HepG2 (cell line): ENCODE measurements around the gene HNRNPC. TPM values are rescaled to one million over a fixed set of nuclear protein-coding genes. Genes with fewer than 3 reads are reported as not detected.

Experiments used
- ARID3A ChIP-seq: IDR thresholded peaks from 2 replicates; pipeline ENCODE4 v1.6.1; 2012; ENCODE audit warnings: low read depth, low read length, improper control_type of control experiment
- CTCF ChIP-seq: sonication (generic); formaldehyde crosslinking; IDR thresholded peaks from 2 replicates; pipeline ENCODE4 v1.5.0; 2020; ENCODE audit warnings: mild to moderate bottlenecking, missing genetic modification reagents, moderate library complexity
- EEA1 ChIP-seq: sonication (generic); formaldehyde crosslinking; IDR thresholded peaks from 2 replicates; pipeline ENCODE4 v1.5.1; 2020; ENCODE audit warnings: mild to moderate bottlenecking, missing genetic modification reagents, borderline replicate concordance
- FOXA3 ChIP-seq: IDR thresholded peaks from 2 replicates; pipeline ENCODE4 v1.6.1; 2016; ENCODE audit warnings: missing genetic modification reagents, missing compliant biosample characterization
- KAT7 ChIP-seq: IDR thresholded peaks from 2 replicates; pipeline ENCODE4 v1.6.1; 2018; ENCODE audit warnings: borderline replicate concordance, missing compliant biosample characterization
- KDM1A ChIP-seq: IDR thresholded peaks from 2 replicates; pipeline ENCODE4 v1.6.1; 2016; ENCODE audit warnings: missing compliant biosample characterization
- MXD3 ChIP-seq: IDR thresholded peaks from 2 replicates; pipeline ENCODE4 v1.6.1; 2016; ENCODE audit warnings: mild to moderate bottlenecking, missing biosample characterization, missing genetic modification reagents
- NR2F1 ChIP-seq, 2 experiments: fragments of 450-650 bp in 1 of 2; formaldehyde crosslinking in 1 of 2; IDR thresholded peaks; 2 replicates each; pipeline versions ENCODE4 v1.5.0 to v1.6.1; 2016 to 2020; ENCODE audit warnings: mild to moderate bottlenecking in 1 of 2, missing compliant biosample characterization in 1 of 2, missing genetic modification reagents in 1 of 2, moderate library complexity in 1 of 2
- PHF5A ChIP-seq: IDR thresholded peaks from one replicate; pipeline ENCODE4 v1.6.1; 2018; ENCODE audit warnings: low read depth, missing genetic modification reagents; ENCODE audit not compliant: unreplicated experiment
- SAFB2 ChIP-seq: sonication (generic); formaldehyde crosslinking; IDR thresholded peaks from 2 replicates; pipeline ENCODE4 v1.5.1; 2020; ENCODE audit warnings: missing genetic modification reagents, low read depth, mild to moderate bottlenecking, borderline replicate concordance
- SMARCE1 ChIP-seq: fragments of 450-650 bp; IDR thresholded peaks from 2 replicates; pipeline ENCODE4 v1.6.1; 2017; ENCODE audit warnings: borderline replicate concordance
- TCF12 ChIP-seq, 2 experiments: fragments of 450-650 bp in 1 of 2; sonication (generic) in 1 of 2; formaldehyde crosslinking in 1 of 2; IDR thresholded peaks; 2 replicates each; pipeline versions ENCODE4 v1.6.1 to v1.8.0; 2017 to 2022; ENCODE audit warnings: antibody characterized with exemption in 1 of 2, mild to moderate bottlenecking in 1 of 2, missing genetic modification reagents in 1 of 2, moderate library complexity in 1 of 2
- WIZ ChIP-seq: sonication (generic); formaldehyde crosslinking; IDR thresholded peaks from 2 replicates; pipeline ENCODE4 v1.5.1; 2020; ENCODE audit warnings: mild to moderate bottlenecking, missing genetic modification reagents
- ZNF124 ChIP-seq: sonication (generic); formaldehyde crosslinking; IDR thresholded peaks from 2 replicates; pipeline ENCODE4 v1.4.0; 2020; ENCODE audit warnings: missing genetic modification reagents
- ZNF136 ChIP-seq: sonication (generic); formaldehyde crosslinking; IDR thresholded peaks from 2 replicates; pipeline ENCODE4 v1.8.1; 2022; ENCODE audit warnings: low read depth, mild to moderate bottlenecking, moderate library complexity, missing genetic modification reagents
- ZNF503 ChIP-seq: sonication (generic); formaldehyde crosslinking; IDR thresholded peaks from 2 replicates; pipeline ENCODE4 v1.4.0; 2020; ENCODE audit warnings: missing genetic modification reagents
- ZNF557 ChIP-seq: sonication (generic); formaldehyde crosslinking; IDR thresholded peaks from 2 replicates; pipeline ENCODE4 v1.4.0; 2020; ENCODE audit warnings: missing genetic modification reagents
- ZNF597 ChIP-seq: sonication (generic); formaldehyde crosslinking; IDR thresholded peaks from 2 replicates; pipeline ENCODE4 v1.5.0; 2020; ENCODE audit warnings: missing genetic modification reagents
- ZNF605 ChIP-seq: sonication (generic); formaldehyde crosslinking; IDR thresholded peaks from 2 replicates; pipeline ENCODE4 v1.8.0; 2022; ENCODE audit warnings: mild to moderate bottlenecking, missing genetic modification reagents
- ZNF607 ChIP-seq: sonication (generic); formaldehyde crosslinking; IDR thresholded peaks from 2 replicates; pipeline ENCODE4 v1.5.1; 2020; ENCODE audit warnings: missing genetic modification reagents, mild to moderate bottlenecking, borderline replicate concordance
- ZNF629 ChIP-seq: sonication (generic); formaldehyde crosslinking; conservative IDR thresholded peaks from 2 replicates; pipeline ENCODE4 v1.5.0; 2020; ENCODE audit warnings: missing genetic modification reagents
- ZNF660 ChIP-seq: sonication (generic); formaldehyde crosslinking; IDR thresholded peaks from 2 replicates; pipeline ENCODE4 v1.5.1; 2020; ENCODE audit warnings: mild to moderate bottlenecking, low read depth, missing genetic modification reagents, borderline replicate concordance
- ZNF777 ChIP-seq: sonication (generic); formaldehyde crosslinking; IDR thresholded peaks from 2 replicates; pipeline ENCODE4 v1.4.0; 2020; ENCODE audit warnings: missing genetic modification reagents
- ZNF780A ChIP-seq: sonication (generic); formaldehyde crosslinking; IDR thresholded peaks from 2 replicates; pipeline ENCODE4 v1.8.0; 2022; ENCODE audit warnings: mild to moderate bottlenecking, missing genetic modification reagents, moderate library complexity
- ZSCAN9 ChIP-seq: IDR thresholded peaks from 2 replicates; pipeline ENCODE4 v1.6.1; 2016; ENCODE audit warnings: borderline replicate concordance
- polyA plus RNA-seq, 8 experiments: library from polyadenylated mRNA; depleted of rRNA in 3 of 8; stranded (reverse) in 7 of 8; unstranded in 1 of 8; fragments of >200 nt; fragmentation: Illumina TruSeq in 4 of 8; extraction: Trizol in 4 of 8; gene quantifications; 2 replicates each; pipeline versions ENCODE4 v1.2.1 to v1.2.3, GENCODE V29; 2011 to 2016; ENCODE audit warnings: low read depth in 4 of 8, missing spikeins in 1 of 8, mixed read lengths in 1 of 8; ENCODE audit not compliant: insufficient read depth in 1 of 8
- total RNA-seq, 5 experiments: library from RNA; depleted of rRNA; stranded (reverse); fragments of >200 nt; fragmentation: Illumina TruSeq; extraction: Trizol; gene quantifications; 2 replicates each; pipeline ENCODE4 v1.2.3, GENCODE V29; 2016; ENCODE audit warnings: low read depth in 1 of 5

Gene HNRNPC
- total and polyA plus RNA-seq, 2 of the 13 experiments (the other 11 are each of a cell fraction or from before 2014, with no cell fraction given), result 628 to 1,099 TPM

DNA sequence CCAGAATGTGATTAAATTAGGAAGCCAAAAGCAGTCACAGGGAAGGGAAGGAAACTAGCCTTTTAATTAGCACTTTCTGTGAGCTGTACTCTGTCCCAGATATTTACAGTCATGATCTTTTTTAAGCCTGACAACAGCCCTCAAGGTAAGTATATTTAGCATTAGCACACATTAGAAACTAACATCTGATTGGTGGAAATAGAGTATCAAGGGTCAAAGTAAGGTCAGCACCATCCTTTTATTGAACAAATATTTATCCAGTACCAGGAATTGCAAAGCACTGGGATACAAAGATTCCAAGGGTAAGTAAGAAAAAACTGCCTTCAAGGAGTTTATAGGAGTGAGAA is 38.9 kb upstream of the HNRNPC start (continued):
- TF ChIP-seq ZNF597 (CRISPR knock-in tag) (no peak), ARID3A (peak; percentile 64; the same call in 1 of the 2 replicates), FOXA3 (CRISPR knock-in tag) (peak; percentile 54; the same call in 1 of the 2 replicates), ZNF136 (CRISPR knock-in tag) (no peak), ZNF503 (no peak), NR2F1 (CRISPR knock-in tag; IDR thresholded peaks at IDR 0.05) (peak in 1 of 2 experiments; percentile 43; a peak in 2 of 4 replicates), ZNF629 (CRISPR knock-in tag) (no peak), PHF5A (CRISPR knock-in tag) (no peak), CTCF (CRISPR knock-in tag) (no peak), MXD3 (CRISPR knock-in tag) (no peak), TCF12 (IDR thresholded peaks at IDR 0.05) (no peak), TCF12 (CRISPR knock-in tag; IDR thresholded peaks at IDR 0.05) (no peak), ZNF605 (CRISPR knock-in tag) (no peak), WIZ (CRISPR knock-in tag) (no peak), EEA1 (CRISPR knock-in tag) (no peak), ZNF124 (CRISPR knock-in tag) (0 out of 2 replicates have a peak, but pooled peaks have one; percentile 44), SAFB2 (CRISPR knock-in tag) (no peak), SMARCE1 (no peak), ZNF660 (CRISPR knock-in tag) (no peak), ZNF777 (CRISPR knock-in tag) (no peak), ZNF607 (CRISPR knock-in tag) (no peak), KAT7 (CRISPR knock-in tag) (no peak), KDM1A (CRISPR knock-in tag) (no peak), ZSCAN9 (no peak), ZNF557 (CRISPR knock-in tag) (no peak), ZNF780A (CRISPR knock-in tag) (no peak)
